Trophoblast cell (in vitro differentiated cells and primary cell): ENCODE measurements around the gene AMBRA1.

ENCODE experiments used
- DNase-seq, 2 donors: peaks; one replicate each; pipeline ENCODE4 v3.0.0-alpha.2; 2016
- H2AFZ ChIP-seq: 2 replicates; pipeline ENCODE4 v1.6.1; 2013; ENCODE audit warnings: low read length, moderate library complexity, mild to moderate bottlenecking; ENCODE audit not compliant: insufficient read depth, poor library complexity
- H2AK5ac ChIP-seq: 2 replicates; pipeline ENCODE4 v1.6.1; 2013; ENCODE audit warnings: mild to moderate bottlenecking, low read length
- H2BK120ac ChIP-seq: 2 replicates; pipeline ENCODE4 v1.6.1; 2013; ENCODE audit warnings: low read length, mild to moderate bottlenecking, moderate library complexity; ENCODE audit not compliant: insufficient read depth, poor library complexity
- H2BK12ac ChIP-seq: 2 replicates; pipeline ENCODE4 v1.6.1; 2013; ENCODE audit warnings: mild to moderate bottlenecking, low read length, moderate library complexity
- H2BK5ac ChIP-seq: 2 replicates; pipeline ENCODE4 v1.6.1; 2013; ENCODE audit warnings: low read length, low read depth, moderate library complexity, mild to moderate bottlenecking; ENCODE audit not compliant: poor library complexity
- H3K14ac ChIP-seq: 2 replicates; pipeline ENCODE4 v1.6.1; 2013; ENCODE audit warnings: mild to moderate bottlenecking, low read length
- H3K18ac ChIP-seq: 2 replicates; pipeline ENCODE4 v1.6.1; 2013; ENCODE audit warnings: mild to moderate bottlenecking, low read length
- H3K23ac ChIP-seq: 2 replicates; pipeline ENCODE4 v1.6.1; 2013; ENCODE audit warnings: low read length
- H3K27ac ChIP-seq: 2 replicates; pipeline ENCODE4 v1.5.1; 2013; ENCODE audit warnings: low read depth, mild to moderate bottlenecking, inconsistent platforms, low read length, moderate library complexity
- H3K27me3 ChIP-seq: 2 replicates; pipeline ENCODE4 v1.6.1; 2013; ENCODE audit warnings: inconsistent platforms, mild to moderate bottlenecking, low read length, moderate library complexity; ENCODE audit not compliant: insufficient read depth
- H3K36me3 ChIP-seq, 2 experiments: 1 replicate in 1 of 2; 2 replicates in 1 of 2; pipeline ENCODE4 v1.6.1; 2013; ENCODE audit warnings: low read length in 2 of 2, mild to moderate bottlenecking in 2 of 2, moderate library complexity in 1 of 2; ENCODE audit not compliant: insufficient read depth in 2 of 2, control insufficient read depth in 1 of 2
- H3K4ac ChIP-seq: 2 replicates; pipeline ENCODE4 v1.6.1; 2013; ENCODE audit warnings: low read depth, mild to moderate bottlenecking, low read length, moderate library complexity
- H3K4me1 ChIP-seq, 2 experiments: 1 replicate in 1 of 2; 2 replicates in 1 of 2; pipeline ENCODE4 v1.6.1; 2013; ENCODE audit warnings: low read length in 2 of 2, mild to moderate bottlenecking in 2 of 2, moderate library complexity in 1 of 2; ENCODE audit not compliant: insufficient read depth in 2 of 2, control insufficient read depth in 1 of 2
- H3K4me2 ChIP-seq: 2 replicates; pipeline ENCODE4 v1.6.1; 2013; ENCODE audit warnings: inconsistent platforms, mild to moderate bottlenecking, low read length, moderate library complexity
- H3K4me3 ChIP-seq: 2 replicates; pipeline ENCODE4 v1.5.1; 2013; ENCODE audit warnings: mild to moderate bottlenecking, low read depth, low read length, inconsistent platforms
- H3K79me1 ChIP-seq: one replicate; pipeline ENCODE4 v1.6.1; 2013; ENCODE audit warnings: low read length
- H3K79me2 ChIP-seq: 2 replicates; pipeline ENCODE4 v1.6.1; 2013; ENCODE audit warnings: low read length, mild to moderate bottlenecking; ENCODE audit not compliant: control insufficient read depth, insufficient read depth, poor library complexity
- H3K9ac ChIP-seq: 2 replicates; pipeline ENCODE4 v1.6.1; 2013; ENCODE audit warnings: mild to moderate bottlenecking, low read length
- H3K9me3 ChIP-seq: 2 replicates; pipeline ENCODE4 v1.6.1; 2013; ENCODE audit warnings: low read depth, mild to moderate bottlenecking, control low read depth, inconsistent platforms, low read length; ENCODE audit not compliant: insufficient read depth
- H4K12ac ChIP-seq: 2 replicates; pipeline ENCODE4 v1.6.1; 2013; ENCODE audit warnings: low read depth, mild to moderate bottlenecking, low read length, moderate library complexity
- H4K8ac ChIP-seq: 2 replicates; pipeline ENCODE4 v1.6.1; 2013; ENCODE audit warnings: low read depth, mild to moderate bottlenecking, low read length, moderate library complexity
- H4K91ac ChIP-seq: one replicate; pipeline ENCODE4 v1.6.1; 2013; ENCODE audit warnings: low read depth, mild to moderate bottlenecking, low read length, moderate library complexity
- WGBS: extraction: QIAGEN DNeasy Blood & Tissue Kit; methylation state at CpG from one replicate; pipeline ENCODE4 v1.1.7; 2013; ENCODE audit warnings: missing lambda C conversion rate; ENCODE audit not compliant: insufficient read length, insufficient coverage; ENCODE audit errors: extremely low coverage; 5-methylcytosine and 5-hydroxymethylcytosine counted together

AMBRA1 gene

GRCh38 chr11:46493791-46494190, 100.0 kb downstream of the AMBRA1 start:
- H3K18ac ChIP-seq = no peak overlapping the region
- H2BK12ac ChIP-seq = no peak overlapping the region
- H3K4me3 ChIP-seq = no peak overlapping the region
- H3K4ac ChIP-seq = no peak overlapping the region
- no peak overlapping the region for H2AK5ac ChIP-seq
- H2BK120ac ChIP-seq = no peak overlapping the region
- H3K4me2 ChIP-seq = no peak overlapping the region
- H4K91ac ChIP-seq = no peak overlapping the region
- H3K4me1 ChIP-seq = peaks cover 0 to 1% of the 10 kb centered on the region in 2 experiments
- H3K9ac ChIP-seq = no peak overlapping the region
- H4K12ac ChIP-seq = no peak overlapping the region
- peaks cover 2 to 11% of the 10 kb centered on the region in 2 experiments for H3K36me3 ChIP-seq
- no peak for DNase-seq
- H4K8ac ChIP-seq = no peak overlapping the region
- no peak overlapping the region for H3K23ac ChIP-seq
- H3K14ac ChIP-seq = no peak overlapping the region
- no peaks in the 10 kb centered on the region for H3K9me3 ChIP-seq
- no peaks in the 10 kb centered on the region for H3K79me1 ChIP-seq
- no peak overlapping the region for H2BK5ac ChIP-seq
- WGBS = no CpG with 5 or more reads among the region's 9 CpGs
- no peak overlapping the region for H2AFZ ChIP-seq
- no peaks in the 10 kb centered on the region for H3K27me3 ChIP-seq
- no peaks in the 10 kb centered on the region for H3K79me2 ChIP-seq
- no peak overlapping the region for H3K27ac ChIP-seq

- Histone ChIP-seq H4K91ac (no peak overlapping the region), H2BK5ac (no peak overlapping the region), H2BK12ac (no peak overlapping the region), H2AFZ (no peak overlapping the region), H4K12ac (no peak overlapping the region), H3K4me2 (no peak overlapping the region), H3K18ac (no peak overlapping the region), H3K14ac (no peak overlapping the region), H3K27ac (no peak overlapping the region), H3K9me3 (no peaks in the 10 kb centered on the region), H3K9ac (no peak overlapping the region), H2BK120ac (no peak overlapping the region), H3K4me3 (no peak overlapping the region), H3K23ac (no peak overlapping the region), H2AK5ac (no peak overlapping the region), H3K79me2 (no peaks in the 10 kb centered on the region), H3K27me3 (no peaks in the 10 kb centered on the region), H3K36me3 (peaks cover 2 to 10% of the 10 kb centered on the region in 2 experiments), H3K4ac (no peak overlapping the region), H4K8ac (no peak overlapping the region), H3K79me1 (no peaks in the 10 kb centered on the region), H3K4me1 (no peaks in the 10 kb centered on the region)
- DNase-seq = no peak
- no CpG with 5 or more reads among the region's 11 CpGs for WGBS
These were observed 101.3 kb downstream of the AMBRA1 start for GRCh38 chr11:46492532-46492931.

GRCh38 chr11:46491661-46492330, 102.0 kb downstream of the AMBRA1 start:
- DNase-seq = no peak
- no peak overlapping the region for H3K4ac ChIP-seq
- H3K4me1 ChIP-seq = no peaks in the 10 kb centered on the region
- H3K4me2 ChIP-seq = no peak overlapping the region
- no peak overlapping the region for H2AK5ac ChIP-seq
- whole genome bisulfite sequencing = no CpG with 5 or more reads among the region's 4 CpGs
- H3K79me1 ChIP-seq = no peaks in the 10 kb centered on the region
- no peak overlapping the region for H4K12ac ChIP-seq
- H3K9me3 ChIP-seq = no peaks in the 10 kb centered on the region
- H3K9ac ChIP-seq = no peak overlapping the region
- no peak overlapping the region for H4K8ac ChIP-seq
- H3K27ac ChIP-seq = no peak overlapping the region
- no peak overlapping the region for H2AFZ ChIP-seq
- no peak overlapping the region for H2BK5ac ChIP-seq
- no peak overlapping the region for H3K14ac ChIP-seq
- H4K91ac ChIP-seq = no peak overlapping the region
- H3K27me3 ChIP-seq = no peaks in the 10 kb centered on the region
- H2BK12ac ChIP-seq = no peak overlapping the region
- H2BK120ac ChIP-seq = no peak overlapping the region
- H3K4me3 ChIP-seq = no peak overlapping the region
- peaks cover 2 to 10% of the 10 kb centered on the region in 2 experiments for H3K36me3 ChIP-seq
- no peaks in the 10 kb centered on the region for H3K79me2 ChIP-seq
- no peak overlapping the region for H3K18ac ChIP-seq
- no peak overlapping the region for H3K23ac ChIP-seq

GRCh38 chr11:46490666-46491065, 103.2 kb downstream of the AMBRA1 start:
- H3K18ac ChIP-seq = no peak overlapping the region
- no peak overlapping the region for H2AK5ac ChIP-seq
- no peak overlapping the region for H2BK12ac ChIP-seq
- no peak overlapping the region for H3K14ac ChIP-seq
- H2BK120ac ChIP-seq = no peak overlapping the region
- H3K23ac ChIP-seq = no peak overlapping the region
- peaks cover 2 to 8% of the 10 kb centered on the region in 2 experiments for H3K36me3 ChIP-seq
- H4K91ac ChIP-seq = no peak overlapping the region
- H3K9me3 ChIP-seq = no peaks in the 10 kb centered on the region
- H4K12ac ChIP-seq = no peak overlapping the region
- H4K8ac ChIP-seq = no peak overlapping the region
- H3K4ac ChIP-seq = no peak overlapping the region
- DNase-seq = no peak
- no peak overlapping the region for H2AFZ ChIP-seq
- H3K27me3 ChIP-seq = no peaks in the 10 kb centered on the region
- no peaks in the 10 kb centered on the region for H3K79me1 ChIP-seq
- no peaks in the 10 kb centered on the region for H3K4me1 ChIP-seq
- H2BK5ac ChIP-seq = no peak overlapping the region
- H3K27ac ChIP-seq = no peak overlapping the region
- H3K4me3 ChIP-seq = no peak overlapping the region
- no peaks in the 10 kb centered on the region for H3K79me2 ChIP-seq
- no peak overlapping the region for H3K4me2 ChIP-seq
- no peak overlapping the region for H3K9ac ChIP-seq
